H9 (cell line): ENCODE data around the gene USP9Y. TPM values are rescaled to one million over a fixed set of nuclear protein-coding genes. Genes with fewer than 3 reads are reported as not detected.

Experiments used
- DNase-seq: peaks from one replicate; pipeline ENCODE4 v3.0.0-alpha.2; 2017
- H2AFZ ChIP-seq: one replicate; pipeline ENCODE4 v1.6.1; 2013; ENCODE audit warnings: mild to moderate bottlenecking, low read length, control low read depth, moderate library complexity
- H2AK5ac ChIP-seq: 2 replicates; pipeline ENCODE4 v1.6.1; 2013; ENCODE audit warnings: low read length, control low read depth, mixed read lengths; ENCODE audit not compliant: insufficient read length
- H2BK120ac ChIP-seq: one replicate; pipeline ENCODE4 v1.6.1; 2013; ENCODE audit warnings: low read depth, mild to moderate bottlenecking, low read length, control low read depth, inconsistent platforms; ENCODE audit not compliant: poor library complexity, severe bottlenecking
- H2BK12ac ChIP-seq: 2 replicates; pipeline ENCODE4 v1.6.1; 2013; ENCODE audit warnings: low read length, control low read depth, mixed read lengths, low read depth; ENCODE audit not compliant: insufficient read length
- H2BK15ac ChIP-seq: 2 replicates; pipeline ENCODE4 v1.6.1; 2013; ENCODE audit warnings: low read depth, low read length, control low read depth
- H2BK20ac ChIP-seq: one replicate; pipeline ENCODE4 v1.6.1; 2013; ENCODE audit warnings: low read depth, mild to moderate bottlenecking, low read length, control low read depth, inconsistent platforms; ENCODE audit not compliant: poor library complexity, severe bottlenecking
- H2BK5ac ChIP-seq: 2 replicates; pipeline ENCODE4 v1.6.1; 2013; ENCODE audit warnings: low read length, control low read depth, mixed read lengths; ENCODE audit not compliant: insufficient read length
- H3K14ac ChIP-seq: 2 replicates; pipeline ENCODE4 v1.6.1; 2013; ENCODE audit warnings: low read length, control low read depth; ENCODE audit not compliant: insufficient read depth
- H3K18ac ChIP-seq: 2 replicates; pipeline ENCODE4 v1.6.1; 2013; ENCODE audit warnings: low read depth, mild to moderate bottlenecking, mixed read lengths, low read length, control low read depth; ENCODE audit not compliant: insufficient read length
- H3K23ac ChIP-seq: 2 replicates; pipeline ENCODE4 v1.6.1; 2013; ENCODE audit warnings: low read length, control low read depth, mixed read lengths, low read depth; ENCODE audit not compliant: insufficient read length
- H3K23me2 ChIP-seq: 2 replicates; pipeline ENCODE4 v1.6.1; 2013; ENCODE audit warnings: low read depth, mild to moderate bottlenecking, mixed read lengths, low read length, control low read depth; ENCODE audit not compliant: insufficient read length, poor library complexity, severe bottlenecking
- H3K27ac ChIP-seq: 2 replicates; pipeline ENCODE4 v1.5.1; 2013; ENCODE audit warnings: low read length, control low read depth, mixed read lengths, low read depth; ENCODE audit not compliant: insufficient read length
- H3K27me3 ChIP-seq: 2 replicates; pipeline ENCODE4 v1.6.1; 2013; ENCODE audit warnings: low read length, control low read depth, inconsistent platforms; ENCODE audit not compliant: insufficient read depth
- H3K4ac ChIP-seq: 2 replicates; pipeline ENCODE4 v1.6.1; 2013; ENCODE audit warnings: low read depth, mild to moderate bottlenecking, control low read depth, inconsistent platforms, low read length, moderate library complexity
- H3K4me1 ChIP-seq: 2 replicates; pipeline ENCODE4 v1.6.1; 2013; ENCODE audit warnings: low read length, control low read depth, inconsistent platforms; ENCODE audit not compliant: insufficient read depth
- H3K4me2 ChIP-seq: 2 replicates; pipeline ENCODE4 v1.6.1; 2013; ENCODE audit warnings: low read length, control low read depth, mixed read lengths; ENCODE audit not compliant: insufficient read length, insufficient read depth
- H3K56ac ChIP-seq: 2 replicates; pipeline ENCODE4 v1.6.1; 2013; ENCODE audit warnings: low read depth, mild to moderate bottlenecking, mixed read lengths, low read length, control low read depth; ENCODE audit not compliant: insufficient read length
- H3K79me1 ChIP-seq: 2 replicates; pipeline ENCODE4 v1.6.1; 2013; ENCODE audit warnings: low read depth, mild to moderate bottlenecking, moderate library complexity, low read length, control low read depth, inconsistent platforms; ENCODE audit not compliant: insufficient read depth, poor library complexity, severe bottlenecking
- H3K79me2 ChIP-seq: 2 replicates; pipeline ENCODE4 v1.6.1; 2013; ENCODE audit warnings: low read length, control low read depth, inconsistent platforms; ENCODE audit not compliant: insufficient read depth
- H3K9ac ChIP-seq: 2 replicates; pipeline ENCODE4 v1.6.1; 2013; ENCODE audit warnings: low read length, control low read depth, mixed read lengths; ENCODE audit not compliant: insufficient read length; ENCODE audit errors: extremely low read depth
- H3K9me3 ChIP-seq: one replicate; pipeline ENCODE4 v1.6.1; 2013; ENCODE audit warnings: low read depth, low read length, inconsistent platforms; ENCODE audit not compliant: control insufficient read depth
- H3T11ph ChIP-seq: one replicate; pipeline ENCODE4 v1.6.1; 2013; ENCODE audit warnings: mild to moderate bottlenecking, low read length, control low read depth, inconsistent platforms
- H4K20me1 ChIP-seq: one replicate; pipeline ENCODE4 v1.6.1; 2013; ENCODE audit not compliant: control insufficient read depth, insufficient read length, insufficient read depth
- H4K5ac ChIP-seq: 2 replicates; pipeline ENCODE4 v1.6.1; 2013; ENCODE audit warnings: low read depth, mild to moderate bottlenecking, mixed read lengths, low read length, control low read depth; ENCODE audit not compliant: insufficient read length
- H4K8ac ChIP-seq: replicated peaks from 2 replicates; pipeline ENCODE4 v1.6.1; 2013; ENCODE audit warnings: low read length, control low read depth, mixed read lengths, low read depth; ENCODE audit not compliant: insufficient read length
- H4K91ac ChIP-seq: 2 replicates; pipeline ENCODE4 v1.6.1; 2013; ENCODE audit warnings: low read depth, mild to moderate bottlenecking, moderate library complexity, mixed read lengths, low read length, control low read depth; ENCODE audit not compliant: insufficient read length
- H3K27ac Mint-ChIP-seq, 3 experiments: 2 replicates in 2 of 3; 3 replicates in 1 of 3; pipeline ENCODE4 v1.8.0; 2020 to 2021; ENCODE audit warnings: mixed read lengths in 3 of 3, mild to moderate bottlenecking in 1 of 3, moderate library complexity in 1 of 3
- H3K27me3 Mint-ChIP-seq: 2 replicates; pipeline ENCODE4 v1.8.0; 2021; ENCODE audit warnings: low read depth, mild to moderate bottlenecking, moderate library complexity, mixed read lengths
- H3K36me3 Mint-ChIP-seq, 3 experiments: 2 replicates in 2 of 3; 3 replicates in 1 of 3; pipeline ENCODE4 v1.8.0; 2020 to 2021; ENCODE audit warnings: low read depth in 3 of 3, mixed read lengths in 3 of 3; ENCODE audit not compliant: insufficient read depth in 1 of 3
- H3K4me1 Mint-ChIP-seq, 2 experiments: 2 replicates each; pipeline ENCODE4 v1.8.0; 2020; ENCODE audit warnings: mixed read lengths in 2 of 2
- H3K4me3 Mint-ChIP-seq, 2 experiments: 2 replicates in 1 of 2; 3 replicates in 1 of 2; pipeline ENCODE4 v1.8.0; 2020 to 2021; ENCODE audit warnings: mild to moderate bottlenecking in 2 of 2, mixed read lengths in 2 of 2, moderate library complexity in 1 of 2
- H3K9me3 Mint-ChIP-seq, 2 experiments: 2 replicates in 1 of 2; 3 replicates in 1 of 2; pipeline ENCODE4 v1.8.0; 2020; ENCODE audit warnings: mild to moderate bottlenecking in 2 of 2, mixed read lengths in 2 of 2, moderate library complexity in 1 of 2
- CTCF ChIP-seq: fragments of 200-600 bp; sonication (generic); conservative IDR thresholded peaks from 3 replicates; pipeline ENCODE4 v1.8.0; 2021; ENCODE audit warnings: antibody characterized with exemption, mild to moderate bottlenecking
- WGBS: extraction: QIAGEN DNeasy Blood & Tissue Kit; methylation state at CpG from one replicate; pipeline ENCODE4 v1.1.7; 2013; ENCODE audit warnings: missing lambda C conversion rate, low lambda C conversion rate, mixed read lengths; ENCODE audit not compliant: insufficient read length; ENCODE audit errors: extremely low coverage; 5-methylcytosine and 5-hydroxymethylcytosine counted together
- total RNA-seq: library from RNA; stranded (reverse); gene quantifications from 2 replicates; pipeline ENCODE4 v1.2.1, GENCODE V29; 2021

The USP9Y gene
- total RNA-seq, 1 experiment from 2014 or later = not detected

GRCh38 chrY:12651621-12652036 lies 49.4 kb upstream of the USP9Y start:
- Histone ChIP-seq H2AFZ (no peak overlapping the region), H3K79me1 (no peaks in the 10 kb centered on the region), H4K20me1 (no peaks in the 10 kb centered on the region), H2AK5ac (no peak overlapping the region), H3K27ac (no peak overlapping the region), H3K14ac (no peak overlapping the region), H3K18ac (no peak overlapping the region), H2BK12ac (no peak overlapping the region), H3K9me3 (no peaks in the 10 kb centered on the region), H3K4me2 (no peak overlapping the region), H3K23me2 (no peaks in the 10 kb centered on the region), H2BK5ac (no peak overlapping the region), H3K27me3 (no peaks in the 10 kb centered on the region), H4K5ac (no peak overlapping the region), H2BK15ac (no peak overlapping the region), H3K4ac (no peak overlapping the region), H4K8ac (no peak overlapping the region), H2BK20ac (no peak overlapping the region), H2BK120ac (no peak overlapping the region), H3K4me1 (no peaks in the 10 kb centered on the region), H3K9ac (no peak overlapping the region), H3T11ph (no peak overlapping the region), H3K56ac (no peak overlapping the region), H3K79me2 (no peaks in the 10 kb centered on the region), H3K23ac (no peak overlapping the region), H4K91ac (no peak overlapping the region)
- Mint-ChIP-seq H3K36me3 (no peaks in the 10 kb centered on the region), H3K27me3 (no peaks in the 10 kb centered on the region), H3K9me3 (no peaks in the 10 kb centered on the region), H3K27ac (no peak overlapping the region), H3K4me1 (no peaks in the 10 kb centered on the region), H3K4me3 (no peak overlapping the region)
- DNase-seq = no peak
- no CpG with 5 or more reads among the region's 4 CpGs for WGBS
- TF ChIP-seq CTCF = no peak
